CD14-positive monocyte (primary cell): ENCODE data around the gene SLC25A29. TPM values are rescaled to one million over a fixed set of nuclear protein-coding genes. Genes with fewer than 3 reads are reported as not detected.

ENCODE experiments used
- DNase-seq, 3 donors: peaks; one replicate each; pipeline ENCODE4 v3.0.0-alpha.2; 2011 to 2022
- H2AFZ ChIP-seq: 2 replicates; pipeline ENCODE4 v1.6.0; 2012; ENCODE audit warnings: mild to moderate bottlenecking, low read depth, low read length, inconsistent platforms; ENCODE audit not compliant: insufficient read depth, poor library complexity, severe bottlenecking
- H3K27ac ChIP-seq, 2 donors: 1 replicate in 1 of 2; 2 replicates in 1 of 2; pipeline ENCODE4 v1.5.1; 2012 to 2013; ENCODE audit warnings: low read length in 2 of 2, control low read depth in 1 of 2, inconsistent platforms in 1 of 2, low read depth in 1 of 2, mild to moderate bottlenecking in 1 of 2
- H3K27me3 ChIP-seq, 2 donors: one replicate each; pipeline versions ENCODE4 v1.6.0 to v1.6.1; 2011 to 2013; ENCODE audit warnings: low read length in 2 of 2; ENCODE audit not compliant: control insufficient read depth in 2 of 2, insufficient read depth in 2 of 2
- H3K36me3 ChIP-seq, 2 donors: replicated peaks in 1 of 2; 1 replicate in 1 of 2; 2 replicates in 1 of 2; pipeline versions ENCODE4 v1.5.1 to v1.6.1; 2012 to 2013; ENCODE audit warnings: low read length in 2 of 2, control low read depth in 1 of 2, inconsistent platforms in 1 of 2, mild to moderate bottlenecking in 1 of 2; ENCODE audit not compliant: insufficient read depth in 2 of 2, control insufficient read depth in 1 of 2
- H3K4me1 ChIP-seq, 2 donors: 1 replicate in 1 of 2; 2 replicates in 1 of 2; pipeline versions ENCODE4 v1.5.1 to v1.6.1; 2012 to 2013; ENCODE audit warnings: low read length in 2 of 2, control low read depth in 1 of 2, inconsistent platforms in 1 of 2, mild to moderate bottlenecking in 1 of 2, moderate library complexity in 1 of 2; ENCODE audit not compliant: insufficient read depth in 2 of 2, control insufficient read depth in 1 of 2
- H3K4me2 ChIP-seq: replicated peaks from 2 replicates; pipeline ENCODE3; 2012; ENCODE audit warnings: low read length, moderate library complexity, mild to moderate bottlenecking; ENCODE audit not compliant: poor library complexity, severe bottlenecking; ENCODE audit errors: extremely low read depth
- H3K4me3 ChIP-seq, 3 experiments: fragments of 200-600 bp in 1 of 3; sonication (generic) in 1 of 3; replicated peaks in 1 of 3; 1 replicate in 2 of 3; 2 replicates in 1 of 3; pipeline ENCODE4 v1.5.1; 2011 to 2013; ENCODE audit warnings: low read length in 3 of 3, mild to moderate bottlenecking in 3 of 3, control low read depth in 2 of 3, low read depth in 2 of 3, inconsistent platforms in 1 of 3, moderate library complexity in 1 of 3
- H3K79me2 ChIP-seq: 2 replicates; pipeline ENCODE4 v1.6.0; 2012; ENCODE audit warnings: mild to moderate bottlenecking, control low read depth, inconsistent platforms, low read length, moderate library complexity; ENCODE audit not compliant: insufficient read depth
- H3K9ac ChIP-seq: 2 replicates; pipeline ENCODE4 v1.6.0; 2017; ENCODE audit warnings: low read length, mild to moderate bottlenecking; ENCODE audit not compliant: insufficient read depth, poor library complexity, severe bottlenecking
- H3K9me3 ChIP-seq, 2 donors: replicated peaks in 1 of 2; 1 replicate in 1 of 2; 2 replicates in 1 of 2; pipeline versions ENCODE4 v1.5.1 to v1.6.1; 2012 to 2013; ENCODE audit warnings: low read length in 2 of 2, control low read depth in 1 of 2; ENCODE audit not compliant: control insufficient read depth in 1 of 2, insufficient read depth in 1 of 2
- H4K20me1 ChIP-seq: 2 replicates; pipeline ENCODE4 v1.6.0; 2012; ENCODE audit warnings: mild to moderate bottlenecking, low read length, control low read depth, moderate library complexity; ENCODE audit not compliant: insufficient read depth
- H3K27ac Mint-ChIP-seq, 7 donors: one replicate each; pipeline ENCODE4 v1.8.0; 2020; ENCODE audit warnings: mild to moderate bottlenecking in 7 of 7, mixed read lengths in 7 of 7, moderate library complexity in 6 of 7, inconsistent platforms in 2 of 7
- H3K27me3 Mint-ChIP-seq, 3 donors: one replicate each; pipeline ENCODE4 v1.8.0; 2021 to 2022; ENCODE audit warnings: low read depth in 3 of 3, mild to moderate bottlenecking in 3 of 3, mixed read lengths in 3 of 3, moderate library complexity in 3 of 3, inconsistent platforms in 1 of 3
- H3K36me3 Mint-ChIP-seq, 2 donors: one replicate each; pipeline ENCODE4 v1.8.0; 2020; ENCODE audit warnings: mixed read lengths in 2 of 2, inconsistent platforms in 1 of 2, mild to moderate bottlenecking in 1 of 2
- H3K4me1 Mint-ChIP-seq: one replicate; pipeline ENCODE4 v1.8.0; 2020; ENCODE audit warnings: mild to moderate bottlenecking, mixed read lengths
- H3K4me3 Mint-ChIP-seq, 2 donors: one replicate each; pipeline ENCODE4 v1.8.0; 2020; ENCODE audit warnings: mild to moderate bottlenecking in 2 of 2, mixed read lengths in 2 of 2, moderate library complexity in 1 of 2
- H3K9me3 Mint-ChIP-seq, 7 donors: one replicate each; pipeline ENCODE4 v1.8.0; 2020 to 2022; ENCODE audit warnings: mixed read lengths in 7 of 7, mild to moderate bottlenecking in 6 of 7, moderate library complexity in 6 of 7, inconsistent platforms in 2 of 7
- WGBS: methylation state at CpG from one replicate; pipeline ENCODE4 v1.1.5; 2013; ENCODE audit warnings: missing lambda C conversion rate; ENCODE audit not compliant: insufficient coverage; 5-methylcytosine and 5-hydroxymethylcytosine counted together
- intact Hi-C, 2 donors: fragments of 100-400 bp; cut with micrococcal nuclease; formaldehyde crosslinking; loops; one replicate each; pipeline versions ENCODE4 v1.15.0 to v1.15.1; 2023
- polyA plus RNA-seq, 3 donors: library from polyadenylated mRNA; depleted of rRNA in 1 of 3; unstranded in 2 of 3; stranded (reverse) in 1 of 3; fragments of 300-500 nt in 2 of 3; fragments of >200 nt in 1 of 3; fragmentation: Illumina TruSeq in 2 of 3; gene quantifications; 1 replicate in 2 of 3; 2 replicates in 1 of 3; pipeline ENCODE4 v1.2.3, GENCODE V29; 2012 to 2021
- TF ChIP-seq, protein P1 (sequence below): fragments of 200-600 bp; IDR thresholded peaks from one replicate; pipeline ENCODE4 v1.8.0; 2022; ENCODE audit warnings: antibody characterized with exemption, mild to moderate bottlenecking

SLC25A29 gene
- polyA plus RNA-seq, 3 donors, result 16.9 to 114 (median 33.3) TPM

DNA sequence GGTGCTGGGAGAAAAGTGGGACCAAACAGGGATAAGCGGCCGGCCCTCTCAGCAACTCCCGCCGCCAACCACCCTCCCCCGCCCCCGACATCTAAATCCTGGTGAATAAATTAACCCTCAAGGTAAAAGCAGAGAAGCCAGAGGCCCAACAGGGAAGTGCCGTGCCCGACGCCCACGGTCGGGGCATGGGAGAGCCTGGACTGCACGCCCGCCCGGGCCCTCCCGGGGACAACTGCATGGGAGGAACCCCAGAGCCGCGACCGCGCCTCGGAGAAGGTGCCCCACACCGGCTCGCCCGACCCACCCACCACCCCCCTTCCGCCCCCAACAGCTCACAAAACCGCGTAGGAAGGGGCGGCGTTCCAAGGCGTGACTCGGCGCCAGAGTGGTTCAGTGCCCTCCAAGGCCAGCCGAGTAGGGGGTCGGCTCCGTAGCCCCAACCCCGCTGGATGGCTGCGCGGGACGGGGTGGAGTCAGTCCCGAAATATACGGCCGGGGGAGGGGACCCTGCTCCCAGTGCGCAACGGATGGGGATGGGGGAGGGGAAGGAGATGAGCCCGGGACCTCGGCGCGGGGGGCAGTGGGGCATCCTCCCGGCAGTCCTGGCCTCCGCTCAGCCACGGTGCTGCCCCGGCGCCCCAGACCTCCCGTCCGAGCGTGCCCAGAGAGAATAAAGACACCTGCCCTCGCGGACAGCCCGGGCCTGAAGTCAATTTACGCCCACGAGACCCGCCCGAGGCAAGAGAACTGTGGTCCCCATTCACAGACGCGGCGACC is 732 bp downstream of the SLC25A29 start:
- peak overlapping the region; percentile 84 for H3K9ac ChIP-seq

DNA sequence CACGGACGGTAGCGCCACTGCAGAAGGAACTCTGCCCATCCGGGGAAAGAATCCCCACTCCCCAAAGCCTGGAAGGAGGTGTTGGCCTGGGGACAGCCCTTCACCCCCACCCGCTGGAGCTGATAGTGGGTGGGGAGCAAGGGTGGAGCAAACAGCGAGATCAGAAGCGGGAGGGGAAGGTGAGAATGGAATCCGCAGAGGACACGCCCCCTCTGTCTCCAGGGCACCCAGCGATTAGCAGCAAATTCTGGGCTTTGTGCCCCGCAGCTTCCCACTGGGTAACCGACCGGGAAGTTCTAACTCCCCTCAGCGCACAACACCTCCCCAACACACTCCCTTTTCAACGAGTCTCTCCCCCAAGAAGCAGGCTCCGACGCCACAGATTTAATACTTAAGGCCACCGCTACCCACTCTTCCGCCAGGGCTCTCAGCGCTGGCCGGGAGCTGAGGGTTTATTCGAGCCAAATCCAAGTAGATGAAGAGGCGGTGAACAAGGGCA is 1.4 kb downstream of the SLC25A29 start:
- peak overlapping the region in 6 of 7 donors; percentile 65 to 87 (median 70) for H3K27ac Mint-ChIP-seq

More for the DNA sequence above, 732 bp downstream of the SLC25A29 start:
- Mint-ChIP-seq H3K4me3 (peak overlapping the region; percentile 93 to 94), H3K27ac (peak overlapping the region in 6 of 7 donors; percentile 65 to 87 (median 70)), H3K4me1 (peaks cover 49% of the 10 kb centered on the region), H3K27me3 (peaks cover 8 to 18% (median 9%) of the 10 kb centered on the region in 3 donors), H3K36me3 (peaks cover 0 to 4% of the 10 kb centered on the region in 2 donors), H3K9me3 (peaks cover 0 to 4% (median 0%) of the 10 kb centered on the region in 7 donors)
- Histone ChIP-seq H3K79me2 (peaks cover 33% of the 10 kb centered on the region), H3K4me3 (peak overlapping the region; percentile 54 to 81 (median 71)), H3K27ac (peak overlapping the region in 1 of 2 donors; percentile 59), H4K20me1 (peaks cover 17% of the 10 kb centered on the region), H3K4me1 (peaks cover 40 to 51% of the 10 kb centered on the region in 2 donors), H3K9me3 (no peaks in the 10 kb centered on the region), H2AFZ (peak overlapping the region; percentile 71), H3K36me3 (no peaks in the 10 kb centered on the region), H3K4me2 (peak overlapping the region; percentile 93), H3K27me3 (no peaks in the 10 kb centered on the region)
- intact Hi-C loops, result loop anchor here (2.0 to 5.0 kb wide), 4 partner anchors 37 to 72 kb away; partner anchors contain the start of gene WDR25 (in 2 of the 2)
- under 1% methylated on average over 51 of the region's 65 CpGs for WGBS
- DNase-seq, result peak; percentile 18 to 41 (median 39)
- TF ChIP-seq, protein P1, sequence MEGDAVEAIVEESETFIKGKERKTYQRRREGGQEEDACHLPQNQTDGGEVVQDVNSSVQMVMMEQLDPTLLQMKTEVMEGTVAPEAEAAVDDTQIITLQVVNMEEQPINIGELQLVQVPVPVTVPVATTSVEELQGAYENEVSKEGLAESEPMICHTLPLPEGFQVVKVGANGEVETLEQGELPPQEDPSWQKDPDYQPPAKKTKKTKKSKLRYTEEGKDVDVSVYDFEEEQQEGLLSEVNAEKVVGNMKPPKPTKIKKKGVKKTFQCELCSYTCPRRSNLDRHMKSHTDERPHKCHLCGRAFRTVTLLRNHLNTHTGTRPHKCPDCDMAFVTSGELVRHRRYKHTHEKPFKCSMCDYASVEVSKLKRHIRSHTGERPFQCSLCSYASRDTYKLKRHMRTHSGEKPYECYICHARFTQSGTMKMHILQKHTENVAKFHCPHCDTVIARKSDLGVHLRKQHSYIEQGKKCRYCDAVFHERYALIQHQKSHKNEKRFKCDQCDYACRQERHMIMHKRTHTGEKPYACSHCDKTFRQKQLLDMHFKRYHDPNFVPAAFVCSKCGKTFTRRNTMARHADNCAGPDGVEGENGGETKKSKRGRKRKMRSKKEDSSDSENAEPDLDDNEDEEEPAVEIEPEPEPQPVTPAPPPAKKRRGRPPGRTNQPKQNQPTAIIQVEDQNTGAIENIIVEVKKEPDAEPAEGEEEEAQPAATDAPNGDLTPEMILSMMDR, result no peak

More for the DNA sequence above, 1.4 kb downstream of the SLC25A29 start:
- peaks cover 40 to 51% of the 10 kb centered on the region in 2 donors for H3K4me1 ChIP-seq
- TF ChIP-seq, protein P1, result no peak
- H2AFZ ChIP-seq, result peak overlapping the region; percentile 19
- peak overlapping the region; percentile 39 for H3K9ac ChIP-seq
- H3K4me2 ChIP-seq, result peak overlapping the region; percentile 93
- Mint-ChIP-seq H3K4me3 (peak overlapping the region; percentile 93 to 94), H3K27me3 (peaks cover 9 to 18% (median 10%) of the 10 kb centered on the region in 3 donors), H3K36me3 (peaks cover 0 to 4% of the 10 kb centered on the region in 2 donors), H3K4me1 (peaks cover 49% of the 10 kb centered on the region), H3K9me3 (peaks cover 0 to 4% (median 0%) of the 10 kb centered on the region in 7 donors)
- peak in 1 of 3 donors; percentile 9 for DNase-seq
- H4K20me1 ChIP-seq, result peaks cover 17% of the 10 kb centered on the region
- intact Hi-C loops, result loop anchor here in 1 of 2 donors (5.0 kb wide), 3 partner anchors 37 to 72 kb away; partner anchors contain the start of gene WDR25
- peaks cover 33% of the 10 kb centered on the region for H3K79me2 ChIP-seq
- no peak overlapping the region for H3K27ac ChIP-seq
- no peaks in the 10 kb centered on the region for H3K36me3 ChIP-seq
- 0% methylated on average over 10 of the region's 23 CpGs for WGBS
- H3K4me3 ChIP-seq, result peak overlapping the region; percentile 54 to 81 (median 71)
- no peaks in the 10 kb centered on the region for H3K9me3 ChIP-seq
- no peaks in the 10 kb centered on the region for H3K27me3 ChIP-seq
